HG03571 (cell line): ENCODE measurements around the gene CELF1.

Experiments
- ATAC-seq: cut with Tn5 transposase; IDR thresholded peaks from one replicate; pipeline ENCODE4 v1.9.1; 2021; ENCODE audit not compliant: unreplicated experiment

CELF1 gene

DNA sequence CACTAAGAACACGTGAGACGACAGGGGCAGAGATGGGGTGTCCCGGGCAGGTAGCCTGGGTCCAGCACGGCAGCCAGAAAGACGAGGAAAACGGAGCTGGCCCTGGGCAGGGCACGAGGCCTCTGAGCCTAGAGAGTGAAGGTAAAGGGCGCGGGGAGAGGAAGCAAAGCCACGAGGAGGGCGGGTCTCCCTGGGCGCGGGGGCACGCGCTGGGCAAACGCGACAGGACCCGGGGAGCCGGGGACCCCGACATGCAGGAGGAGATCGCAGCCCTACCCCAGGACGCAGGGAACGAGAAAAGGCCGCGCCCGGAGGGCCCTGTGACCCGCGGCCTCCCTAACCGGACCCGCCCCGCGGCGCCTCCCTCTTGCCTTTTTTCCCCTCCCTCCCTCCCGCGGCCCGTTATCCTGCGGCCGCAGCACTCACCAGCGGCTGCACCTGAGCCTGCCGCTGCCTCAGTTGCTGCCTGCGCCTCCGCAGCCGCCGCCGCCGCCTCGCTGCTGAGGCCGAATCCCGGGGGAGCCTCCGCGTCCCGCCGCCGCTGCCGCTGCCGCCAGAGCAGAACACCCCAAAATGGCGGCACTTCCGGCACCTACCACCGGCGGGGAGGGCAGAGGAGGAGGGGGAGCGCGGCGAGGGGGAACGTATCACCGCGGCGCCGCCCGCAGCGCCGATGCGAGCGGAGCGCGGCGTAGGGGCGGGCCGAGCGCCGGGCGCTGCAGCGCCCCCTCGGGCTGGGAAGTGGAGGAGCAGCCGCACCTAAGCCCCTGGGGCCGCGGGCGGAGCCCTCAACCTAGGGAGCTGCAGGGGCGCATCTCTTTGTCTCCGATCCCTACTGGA, at the start of gene CELF1:
TSS of gene CELF1 (minus strand) at position 567 of the 840 bp plus-strand sequence. CDS start 53,609 bp downstream, outside the sequence.
- ATAC-seq, result peak; percentile 91

DNA sequence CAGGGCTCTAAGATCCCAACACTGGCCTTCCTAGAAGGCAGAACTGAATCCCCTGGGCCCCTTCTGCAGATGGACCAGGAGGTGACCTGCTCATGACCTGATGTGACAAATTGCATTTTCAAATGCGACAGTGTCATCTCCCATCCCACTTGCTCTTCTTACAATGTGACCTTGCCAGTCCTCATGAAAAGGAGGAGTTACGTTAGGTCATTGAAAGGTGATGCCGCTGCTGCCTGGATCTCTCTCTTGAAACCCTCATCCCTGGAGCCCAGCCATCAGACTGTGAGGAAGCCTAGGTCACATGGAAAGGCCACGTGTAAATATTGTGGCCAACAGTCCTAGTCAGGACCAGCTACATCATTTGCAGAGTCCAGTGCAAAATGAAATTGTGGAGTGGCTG, 47.0 kb upstream of the CELF1 start:
- no peak for ATAC-seq

DNA sequence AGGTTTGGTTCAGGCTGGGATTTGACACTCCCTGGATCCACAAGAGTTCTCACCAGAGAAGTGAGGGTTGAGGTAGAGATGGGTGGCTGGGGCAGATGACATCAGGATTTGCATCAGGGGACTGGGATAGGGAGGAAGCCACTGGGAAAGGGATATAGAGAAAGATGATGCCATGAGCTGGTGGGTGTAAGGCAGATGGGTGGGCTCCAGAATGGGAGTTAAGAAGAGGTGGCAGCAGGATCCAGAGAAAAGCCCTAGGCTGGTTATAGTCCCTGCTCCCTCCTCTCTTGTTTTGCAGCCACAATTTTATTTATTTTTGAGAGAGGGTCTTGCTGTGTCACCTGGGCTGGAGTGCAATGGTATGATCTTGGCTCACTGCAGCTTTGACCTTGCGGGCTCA, 43.0 kb upstream of the CELF1 start:
- ATAC-seq, result no peak

DNA sequence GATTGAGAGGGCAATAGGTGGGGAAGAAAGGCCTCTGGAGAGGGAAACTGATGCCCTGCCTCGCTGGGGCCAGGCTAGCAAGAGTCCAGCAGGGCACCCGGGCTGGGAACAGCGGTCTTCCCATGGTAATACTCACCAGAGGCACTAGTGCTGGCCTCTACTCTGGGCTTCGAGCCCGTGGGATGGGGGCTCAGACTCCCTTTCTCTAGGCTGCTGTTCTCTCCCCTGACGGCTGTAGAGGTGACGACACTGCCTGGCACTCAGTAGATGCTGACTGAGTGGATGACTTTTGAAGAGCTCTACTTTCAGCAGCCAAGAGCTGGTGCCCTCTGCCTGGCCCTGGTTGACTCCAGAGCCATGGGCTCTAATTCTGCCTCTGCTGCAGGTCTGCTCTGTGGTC, 42.1 kb upstream of the CELF1 start:
- ATAC-seq, result no peak

DNA sequence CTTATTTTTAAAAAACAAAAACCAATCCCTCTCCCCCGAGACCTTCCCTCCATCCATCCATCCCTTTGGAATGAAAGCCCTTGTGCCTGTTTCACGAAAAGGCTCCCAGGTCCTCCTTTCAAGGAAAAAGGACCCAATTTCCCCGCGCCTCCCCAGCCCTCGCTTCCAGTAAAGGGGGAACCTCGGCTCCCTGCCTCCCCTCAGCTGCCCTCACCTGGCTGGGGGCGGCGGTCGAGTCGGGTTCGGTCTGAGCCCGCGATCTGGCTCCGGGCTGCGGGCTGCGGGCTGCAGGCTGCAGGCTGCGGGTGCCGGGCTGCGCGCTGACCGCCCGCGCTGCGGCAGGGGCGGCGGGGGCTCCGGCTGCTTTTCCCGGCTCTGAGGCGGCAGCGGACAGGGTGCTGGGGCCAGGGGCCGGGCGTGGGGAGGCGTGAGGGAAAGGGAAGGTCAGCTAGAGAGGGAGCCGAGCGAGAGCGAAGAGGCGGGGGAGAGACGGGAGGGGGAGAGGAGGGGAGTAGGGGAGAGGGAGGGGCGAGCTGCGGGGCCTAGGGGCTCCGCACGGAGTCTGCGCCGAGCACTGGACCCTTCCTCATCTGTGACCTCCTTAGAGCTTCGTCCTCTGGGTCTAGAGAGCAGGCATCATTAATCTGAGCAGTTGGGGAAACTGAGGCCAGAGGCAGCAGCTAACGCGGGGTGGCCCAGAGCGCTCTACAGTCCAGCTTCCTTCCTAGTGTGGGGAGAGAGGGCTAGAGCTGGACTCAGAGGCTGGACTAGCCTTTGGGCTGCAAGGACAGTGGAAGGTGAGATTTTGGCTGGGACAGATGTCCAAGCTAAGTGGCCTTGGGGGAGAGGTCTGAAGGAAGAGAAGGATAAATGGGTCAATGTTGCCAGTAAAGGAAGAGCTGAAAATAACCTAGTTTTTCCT, 41.3 kb upstream of the CELF1 start, which contains the start of gene C1QTNF4:
TSS of gene C1QTNF4 (minus strand) at position 478 of the 922 bp plus-strand sequence. CDS start 3,601 bp downstream, outside the sequence.
- ATAC-seq, result no peak

DNA sequence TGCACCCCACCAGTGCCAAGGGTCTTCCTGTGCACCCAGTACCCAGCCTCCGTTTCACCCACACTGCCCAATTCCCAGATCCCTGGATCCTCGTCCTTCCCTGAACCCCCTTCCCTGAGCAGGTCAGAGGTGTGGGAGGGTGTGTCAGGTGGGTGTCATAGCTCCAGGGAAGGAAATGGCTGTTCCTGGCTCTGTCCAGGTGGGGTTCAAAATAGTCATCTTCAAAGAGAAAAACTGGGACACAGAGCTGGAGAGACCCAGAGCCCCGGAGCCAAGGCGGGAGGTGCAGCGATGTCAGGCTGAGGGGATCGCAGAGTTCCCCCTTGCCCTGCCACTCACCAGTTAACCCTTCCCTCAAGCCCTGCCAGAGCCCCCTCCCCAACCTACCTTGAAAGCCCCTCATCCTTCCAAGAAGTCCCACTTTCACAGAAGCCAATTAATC, 40.6 kb upstream of the CELF1 start:
- ATAC-seq, result no peak

DNA sequence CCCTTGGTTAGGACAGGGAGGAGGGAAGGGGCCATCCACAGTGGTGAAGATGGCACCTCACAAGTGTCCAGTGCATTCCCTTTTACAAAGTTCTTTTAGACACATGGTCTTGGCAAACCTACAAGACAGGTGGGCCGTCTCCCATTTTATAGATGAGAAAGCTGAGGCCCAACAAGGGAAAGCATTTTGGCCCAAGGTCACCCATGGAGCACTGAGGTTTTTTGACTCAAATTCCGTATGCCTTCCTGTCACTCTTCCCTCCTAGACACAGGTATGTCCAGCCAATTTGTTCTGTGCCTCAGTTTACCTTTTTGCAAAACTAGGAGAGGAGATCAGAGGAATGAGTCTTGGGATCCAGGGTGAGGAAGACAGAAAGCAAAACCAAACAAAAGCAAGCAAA, 40.0 kb upstream of the CELF1 start:
- no peak for ATAC-seq

DNA sequence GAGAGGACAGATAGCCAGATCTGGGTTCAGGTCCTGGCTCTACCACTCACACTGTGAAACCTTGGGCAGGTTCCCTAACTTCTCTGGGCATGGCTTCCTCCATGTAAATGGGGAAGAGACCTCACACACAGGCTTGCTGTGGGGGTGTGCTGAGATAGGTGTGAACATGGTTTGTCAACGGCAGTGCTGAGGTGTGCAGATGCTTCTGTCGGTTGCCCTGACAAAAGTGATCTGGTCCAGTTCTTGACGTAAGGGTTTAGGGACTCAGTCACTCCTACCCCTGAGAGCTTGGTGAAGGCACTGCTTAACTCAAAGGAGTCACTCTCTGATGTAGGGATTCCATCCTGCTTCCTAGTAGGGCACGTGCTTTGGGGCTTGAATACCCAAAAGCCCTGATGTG, 39.3 kb upstream of the CELF1 start:
- no peak for ATAC-seq

DNA sequence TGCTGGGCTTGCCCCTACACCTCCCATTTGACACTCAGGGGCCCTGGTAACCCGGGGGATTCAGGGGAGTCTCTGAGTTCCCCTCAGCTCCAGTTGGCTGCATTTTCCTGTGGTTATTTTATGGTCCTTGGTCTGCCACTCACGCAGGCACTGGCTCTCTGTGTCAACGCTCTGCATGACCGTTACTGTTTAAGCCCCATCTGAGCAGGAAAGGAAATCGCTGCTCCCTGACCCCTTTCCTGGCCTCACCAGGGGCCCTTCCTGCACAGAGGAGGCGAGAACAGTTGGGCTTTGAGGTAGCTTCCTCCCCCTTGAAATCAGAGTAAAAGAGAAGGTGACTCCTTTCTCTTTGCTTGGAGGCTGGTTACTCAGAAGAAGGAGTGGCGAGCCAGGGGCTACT, 38.8 kb upstream of the CELF1 start:
- no peak for ATAC-seq

DNA sequence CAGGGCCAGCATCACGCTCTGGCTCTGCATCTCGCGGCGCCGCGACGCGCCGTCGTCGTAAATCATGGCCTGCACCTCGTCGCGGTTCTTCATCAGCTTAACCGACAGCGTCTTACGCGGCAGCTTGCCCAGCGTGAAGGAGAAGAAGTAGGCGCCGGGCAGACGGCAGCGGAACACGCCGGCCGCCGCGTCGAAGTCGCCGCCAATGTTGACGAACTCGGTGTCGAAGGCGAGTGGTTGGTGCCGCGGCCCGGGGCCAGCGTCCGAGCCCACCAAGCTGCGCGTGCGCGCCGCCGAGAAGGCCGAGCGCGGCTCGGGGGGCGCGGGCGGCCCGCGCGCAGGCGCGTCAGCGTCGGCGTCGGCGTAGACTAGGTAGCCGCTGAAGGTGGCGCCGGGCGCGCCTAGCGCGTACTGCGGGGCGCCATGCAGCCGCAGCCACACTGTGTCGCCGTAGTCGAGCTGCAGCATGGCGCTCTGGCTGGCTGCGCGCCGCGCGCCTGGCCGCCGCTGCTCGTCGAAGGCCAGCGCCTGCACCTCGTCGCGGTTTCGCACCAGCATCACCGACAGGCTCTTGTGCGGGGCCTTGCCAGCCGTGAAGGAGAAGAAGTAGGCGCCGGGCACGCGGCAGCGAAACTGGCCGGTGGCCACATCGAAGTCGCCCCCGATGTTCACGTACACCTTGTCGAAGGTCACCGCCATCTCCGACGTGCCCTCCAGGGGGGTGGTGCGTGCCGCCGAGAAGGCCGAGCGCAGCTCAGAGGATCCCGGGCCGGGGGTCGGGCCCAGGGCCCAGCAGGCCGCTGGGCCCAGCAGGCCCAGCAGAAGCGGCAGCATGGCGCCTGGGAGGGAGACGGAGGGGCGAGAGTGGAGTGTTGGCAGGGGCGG, 37.3 kb upstream of the CELF1 start:
- no peak for ATAC-seq

DNA sequence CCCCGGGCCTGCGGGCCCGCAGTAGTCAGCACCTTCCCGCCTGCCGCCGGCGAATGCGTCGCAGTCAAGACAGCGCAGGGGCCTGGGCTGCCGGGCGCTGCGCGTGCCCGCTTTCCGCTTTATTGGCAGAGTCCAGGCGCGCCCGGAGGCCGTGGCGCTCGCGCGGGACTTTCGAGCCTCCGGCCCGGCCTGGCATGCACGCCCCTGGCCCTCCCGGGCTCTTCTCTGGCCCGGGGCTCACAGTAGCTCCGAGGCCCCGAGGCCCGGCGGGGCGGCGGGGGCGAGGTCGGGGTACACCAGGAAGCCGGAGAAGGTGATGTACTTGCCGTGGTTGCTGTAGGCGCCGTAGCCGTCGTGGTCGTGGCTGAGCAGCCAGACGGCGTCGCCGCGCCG, 36.6 kb upstream of the CELF1 start:
- ATAC-seq, result no peak

DNA sequence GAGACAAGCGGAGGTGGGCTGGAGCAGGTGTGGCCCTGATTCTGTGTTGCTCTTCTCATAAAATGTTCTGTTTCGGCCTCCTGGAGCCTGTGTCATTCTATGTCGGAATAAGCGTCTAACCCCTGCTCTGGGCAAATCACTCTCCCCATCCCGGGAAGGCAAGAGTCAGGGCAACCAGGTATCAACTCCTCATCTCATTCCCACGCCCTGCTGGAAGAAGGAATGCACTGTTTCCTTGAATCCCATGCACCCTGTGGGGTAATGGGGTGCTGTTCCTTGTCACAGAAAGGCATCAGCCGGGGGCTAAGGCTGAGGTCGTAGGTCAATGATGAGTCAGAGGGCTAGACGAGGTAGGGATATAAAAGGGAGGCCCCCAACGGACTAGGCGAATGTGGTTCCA, 36.2 kb upstream of the CELF1 start:
- ATAC-seq, result no peak

DNA sequence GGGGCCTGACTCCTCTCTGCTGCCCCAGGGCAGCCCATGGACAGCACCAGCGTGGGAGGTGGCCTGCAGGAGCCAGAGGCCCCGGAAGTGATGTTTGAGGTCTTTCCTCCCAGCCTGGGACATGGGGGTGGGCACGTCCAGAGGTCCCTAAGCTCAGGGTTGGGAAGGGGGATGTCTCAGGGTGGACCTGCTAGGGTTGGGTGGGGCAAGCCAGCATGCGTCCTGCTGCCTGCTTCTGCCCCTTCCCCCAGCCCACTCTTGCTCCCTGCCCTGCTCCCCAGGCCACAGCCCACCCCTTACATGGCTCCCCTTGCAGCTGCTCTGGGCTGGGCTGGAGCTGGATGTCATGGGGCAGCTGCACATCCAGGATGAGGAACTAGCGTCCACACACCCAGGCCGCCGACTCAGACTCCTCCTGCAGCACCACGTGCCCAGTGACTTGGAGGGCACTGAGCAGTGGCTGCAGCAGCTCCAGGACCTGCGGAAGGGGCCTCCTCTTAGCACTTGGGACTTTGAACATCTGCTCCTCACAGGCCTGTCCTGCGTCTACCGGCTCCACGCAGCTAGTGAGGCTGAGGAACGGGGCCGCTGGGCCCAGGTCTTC, 34.9 kb upstream of the CELF1 start:
- no peak for ATAC-seq

DNA sequence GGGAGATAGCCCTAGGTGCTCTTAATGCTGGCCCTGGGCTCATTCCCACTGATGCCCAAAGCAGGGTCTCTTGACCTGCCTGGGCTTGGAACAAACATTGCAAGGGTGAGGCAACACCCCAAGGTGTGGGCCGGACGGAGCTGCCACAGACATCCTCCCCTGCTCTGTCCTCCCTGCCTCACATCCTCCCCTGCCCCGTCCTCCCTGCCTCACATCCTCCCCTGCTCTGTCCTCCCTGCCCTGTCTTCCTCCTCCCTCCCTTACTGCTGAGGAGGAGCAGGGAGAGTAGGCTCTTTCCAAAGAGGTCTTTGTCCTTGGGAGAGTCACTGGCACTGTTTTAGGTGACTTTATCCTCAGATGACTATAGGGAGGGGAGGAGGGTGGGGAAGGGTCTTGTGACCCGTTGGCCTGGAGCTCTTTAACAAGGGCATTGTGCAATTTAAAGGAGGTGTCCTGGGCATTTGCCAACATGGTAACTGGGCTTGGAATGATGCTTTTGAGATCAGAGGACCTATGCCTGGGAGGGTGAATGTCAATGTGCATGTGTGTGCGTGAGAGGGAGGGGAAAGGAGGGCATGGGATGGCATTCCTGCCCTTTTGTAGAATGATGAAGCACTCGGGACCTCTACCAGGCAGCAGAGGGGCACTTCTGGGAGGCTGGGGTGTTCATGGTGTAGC, 34.2 kb upstream of the CELF1 start:
- no peak for ATAC-seq

DNA sequence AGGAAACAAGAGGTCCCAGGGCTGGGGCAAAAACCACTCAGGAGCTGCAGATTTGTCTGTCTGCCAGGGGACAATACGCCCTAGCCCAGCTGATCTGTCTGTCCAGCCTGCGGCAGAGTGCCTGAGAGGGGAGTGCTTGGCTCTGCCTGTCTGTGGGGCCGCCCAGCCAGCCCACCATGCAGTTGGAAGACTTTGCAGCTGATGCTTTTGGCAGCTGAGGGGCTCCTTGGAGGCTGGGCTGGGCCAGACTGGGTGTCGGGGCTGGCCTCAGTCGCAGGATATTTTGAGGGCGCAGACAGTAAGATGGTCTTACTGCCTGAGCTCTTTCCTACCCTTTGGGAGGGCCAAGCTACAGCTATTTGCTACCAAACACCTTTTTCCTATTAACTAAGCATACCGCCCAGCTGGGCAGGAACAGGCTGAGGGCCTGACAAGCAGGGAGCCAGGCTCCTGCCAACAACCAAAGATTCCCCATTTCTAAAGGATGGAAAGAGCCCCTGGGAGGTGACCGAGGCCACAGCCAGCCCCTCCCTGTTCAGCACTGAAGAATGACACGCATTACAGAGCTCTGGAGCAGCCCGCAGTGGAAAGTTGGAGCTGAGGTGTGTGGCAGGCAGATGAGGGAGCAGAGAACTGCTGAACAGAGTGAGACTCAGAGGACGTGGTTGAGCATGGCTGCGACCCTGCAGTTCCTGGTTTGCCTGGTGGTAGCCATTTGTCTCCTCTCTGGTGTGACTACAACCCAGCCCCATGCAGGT, 33.3 kb upstream of the CELF1 start, which contains the start of gene FAM180B:
TSS of gene FAM180B (plus strand) at position 581 of the 758 bp plus-strand sequence. CDS start at position 672, 91 bp downstream.
- no peak for ATAC-seq

DNA sequence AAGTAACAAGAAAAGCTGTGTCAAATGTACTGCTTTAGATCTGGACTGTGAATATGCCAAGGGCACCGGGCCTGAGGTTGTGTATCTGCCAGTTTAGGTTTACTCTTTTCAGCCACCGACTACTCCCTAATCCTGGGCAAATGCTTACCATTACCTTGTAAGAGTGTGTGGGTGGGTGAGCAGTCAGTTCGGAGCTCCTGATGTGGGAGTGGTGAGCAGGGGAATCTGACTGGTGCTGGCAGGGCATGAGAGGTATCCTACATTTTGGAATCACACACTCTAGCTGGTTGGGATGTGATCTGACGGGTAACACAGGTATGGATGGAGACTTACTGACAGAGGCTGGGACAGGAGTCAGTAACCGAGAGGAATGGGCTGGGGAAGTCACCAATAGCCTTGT, 30.9 kb upstream of the CELF1 start:
- ATAC-seq, result no peak

DNA sequence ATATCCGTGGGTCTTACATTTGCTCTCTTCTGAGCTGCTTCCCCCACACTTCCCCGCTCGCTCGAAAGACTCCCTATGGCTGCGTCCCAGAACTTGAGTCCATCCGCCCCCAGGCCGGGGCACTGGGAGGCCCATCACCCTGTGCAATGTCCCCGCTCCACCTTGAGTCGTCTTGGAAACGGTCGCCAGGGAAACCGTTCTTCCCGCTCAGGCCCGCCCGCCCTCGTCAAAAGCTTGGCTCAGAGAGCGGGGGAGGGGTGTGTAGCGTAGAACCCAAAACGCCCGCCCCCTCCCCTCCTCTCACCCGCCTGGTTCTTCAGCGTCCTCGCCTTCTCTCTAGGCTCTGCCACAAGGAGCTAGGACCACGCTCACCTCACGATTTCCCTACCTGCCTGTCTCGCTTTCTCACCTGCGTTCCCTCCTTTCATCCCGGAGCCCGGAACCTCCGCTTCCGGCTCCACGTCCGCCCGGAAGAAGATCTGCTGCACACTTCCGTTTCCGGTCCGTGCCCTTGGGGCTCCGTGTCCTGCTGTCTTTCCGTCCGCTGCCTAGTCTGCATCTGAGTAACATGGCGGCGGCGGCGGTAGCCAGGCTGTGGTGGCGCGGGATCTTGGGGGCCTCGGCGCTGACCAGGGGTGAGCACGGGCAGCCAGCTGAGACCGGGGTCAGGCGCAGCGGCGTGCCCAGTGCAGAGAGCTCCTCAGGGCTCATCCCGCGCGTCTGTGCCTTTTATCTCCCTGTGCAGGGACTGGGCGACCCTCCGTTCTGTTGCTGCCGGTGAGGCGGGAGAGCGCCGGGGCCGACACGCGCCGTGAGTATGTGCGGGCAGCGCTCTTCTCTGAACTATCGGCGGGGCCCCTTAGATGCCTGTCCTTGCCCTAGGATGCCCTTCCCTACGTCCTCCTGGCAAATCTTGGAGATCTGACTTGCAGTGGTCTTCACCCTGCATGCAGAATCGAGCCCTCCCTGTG, 25.9 kb upstream of the CELF1 start, which contains the start of the genes KBTBD4 and NDUFS3:
TSS of gene KBTBD4 (minus strand) at position 447 of the 971 bp plus-strand sequence. CDS start at position 428, 19 bp downstream.
TSS of gene NDUFS3 (plus strand) at position 551 of the 971 bp plus-strand sequence. CDS start at position 569, 18 bp downstream.
- ATAC-seq, result peak; percentile 80
